Lung (tissue), 12 donors: Measurements from ENCODE around the gene PHIP. TPM values are rescaled to one million over a fixed set of nuclear protein-coding genes. Genes with fewer than 3 reads are reported as not detected.

ENCODE experiments used
- ATAC-seq: fragments of 200-7000 bp; cut with Tn5 transposase; one replicate; pipeline ENCODE4 v1.9.1; 2020; ENCODE audit warnings: moderate number of reproducible peaks; ENCODE audit not compliant: insufficient read depth, low FRiP score
- DNase-seq, 3 donors: peaks; one replicate each; pipeline ENCODE4 v3.0.0-alpha.2; 2013 to 2017
- H3K27ac ChIP-seq, 2 donors: one replicate each; pipeline ENCODE4 v1.5.1; 2013; ENCODE audit warnings: mild to moderate bottlenecking in 2 of 2, moderate library complexity in 2 of 2, control low read depth in 1 of 2, inconsistent platforms in 1 of 2, low read depth in 1 of 2, low read length in 1 of 2
- H3K27me3 ChIP-seq, 3 donors: one replicate each; pipeline ENCODE4 v1.5.1; 2013; ENCODE audit warnings: low read length in 2 of 3; ENCODE audit not compliant: control insufficient read depth in 3 of 3, insufficient read depth in 3 of 3
- H3K36me3 ChIP-seq, 4 donors: one replicate each; pipeline ENCODE4 v1.5.1; 2013; ENCODE audit warnings: low read length in 4 of 4, mild to moderate bottlenecking in 1 of 4, moderate library complexity in 1 of 4; ENCODE audit not compliant: control insufficient read depth in 4 of 4, insufficient read depth in 4 of 4
- H3K4me1 ChIP-seq, 5 donors: one replicate each; pipeline ENCODE4 v1.5.1; 2013; ENCODE audit warnings: low read length in 5 of 5, mild to moderate bottlenecking in 2 of 5, moderate library complexity in 1 of 5; ENCODE audit not compliant: control insufficient read depth in 5 of 5, insufficient read depth in 5 of 5
- H3K4me3 ChIP-seq: one replicate; pipeline ENCODE4 v1.5.1; 2013; ENCODE audit warnings: mild to moderate bottlenecking, control low read depth, moderate library complexity
- H3K9ac ChIP-seq, 2 donors: one replicate each; pipeline ENCODE4 v1.5.1; 2013; ENCODE audit warnings: low read length in 2 of 2, control low read depth in 1 of 2; ENCODE audit not compliant: insufficient read depth in 1 of 2
- H3K9me3 ChIP-seq, 4 donors: one replicate each; pipeline ENCODE4 v1.5.1; 2013; ENCODE audit warnings: low read length in 3 of 4, mild to moderate bottlenecking in 1 of 4, moderate library complexity in 1 of 4; ENCODE audit not compliant: control insufficient read depth in 4 of 4, insufficient read depth in 3 of 4
- WGBS, 2 donors: extraction: QIAGEN DNeasy Blood & Tissue Kit; methylation state at CpG; one replicate each; pipeline ENCODE4 v1.1.7; 2013; 5-methylcytosine and 5-hydroxymethylcytosine counted together
- polyA plus RNA-seq, 2 donors: library from polyadenylated mRNA; stranded (reverse); fragments of 200-250 nt; gene quantifications; one replicate each; pipeline ENCODE4 v1.2.1, GENCODE V29; 2013
- total RNA-seq, 2 donors: library from RNA; depleted of rRNA in 1 of 2; stranded (reverse); fragments of >200 nt in 1 of 2; gene quantifications; one replicate each; pipeline ENCODE4 v1.2.1, GENCODE V29; 2014 to 2021
- TF ChIP-seq, protein P1 (sequence below): IDR thresholded peaks from 2 replicates; pipeline ENCODE4 v1.5.1; 2012; ENCODE audit warnings: mild to moderate bottlenecking; ENCODE audit errors: control extremely low read depth, extremely low read depth
- donor health status: control.
- donor health status: control.
- donor health status: Bipolar disorder and iron deficiency.
- donor health status: healthy.
- donor health status: DM: yes; HTN: yes; CAD: no.

Gene PHIP
- total and polyA plus RNA-seq, 4 donors, result 7.0 to 125 (median 19.1) TPM

DNA sequence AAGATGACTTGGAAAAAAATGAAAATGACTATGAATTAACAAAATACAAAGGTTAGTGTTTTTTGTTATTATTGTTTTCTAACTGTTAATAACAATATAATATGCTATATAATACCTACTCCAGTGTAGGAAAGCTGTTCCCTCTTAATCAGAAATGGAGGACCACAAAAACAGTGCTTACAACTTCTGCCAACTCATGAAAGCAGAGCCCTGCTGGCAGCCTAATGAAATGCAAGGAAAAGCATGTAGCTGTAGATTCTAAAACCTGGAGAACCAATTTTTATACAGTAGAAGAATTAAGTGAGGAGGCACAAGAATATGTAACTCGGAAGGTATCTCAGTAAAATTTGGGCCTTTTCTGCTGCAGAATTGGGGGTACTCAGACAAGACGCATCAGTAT is 29.4 kb downstream of the PHIP start:
- Histone ChIP-seq H3K4me3 (no peak overlapping the region), H3K27me3 (no peaks in the 10 kb centered on the region), H3K9ac (no peak overlapping the region), H3K4me1 (peaks cover 0 to 4% (median 2%) of the 10 kb centered on the region in 5 donors), H3K9me3 (peaks cover 0 to 7% (median 0%) of the 10 kb centered on the region in 4 donors), H3K36me3 (peaks cover 2 to 36% (median 14%) of the 10 kb centered on the region in 4 donors), H3K27ac (no peak overlapping the region)
- WGBS, 2 donors, result 97% methylated on average over 2 of the region's 2 CpGs
- DNase-seq (peak in 1 of 3 donors; percentile 15), ATAC-seq (no peak)
- TF ChIP-seq, protein P1, sequence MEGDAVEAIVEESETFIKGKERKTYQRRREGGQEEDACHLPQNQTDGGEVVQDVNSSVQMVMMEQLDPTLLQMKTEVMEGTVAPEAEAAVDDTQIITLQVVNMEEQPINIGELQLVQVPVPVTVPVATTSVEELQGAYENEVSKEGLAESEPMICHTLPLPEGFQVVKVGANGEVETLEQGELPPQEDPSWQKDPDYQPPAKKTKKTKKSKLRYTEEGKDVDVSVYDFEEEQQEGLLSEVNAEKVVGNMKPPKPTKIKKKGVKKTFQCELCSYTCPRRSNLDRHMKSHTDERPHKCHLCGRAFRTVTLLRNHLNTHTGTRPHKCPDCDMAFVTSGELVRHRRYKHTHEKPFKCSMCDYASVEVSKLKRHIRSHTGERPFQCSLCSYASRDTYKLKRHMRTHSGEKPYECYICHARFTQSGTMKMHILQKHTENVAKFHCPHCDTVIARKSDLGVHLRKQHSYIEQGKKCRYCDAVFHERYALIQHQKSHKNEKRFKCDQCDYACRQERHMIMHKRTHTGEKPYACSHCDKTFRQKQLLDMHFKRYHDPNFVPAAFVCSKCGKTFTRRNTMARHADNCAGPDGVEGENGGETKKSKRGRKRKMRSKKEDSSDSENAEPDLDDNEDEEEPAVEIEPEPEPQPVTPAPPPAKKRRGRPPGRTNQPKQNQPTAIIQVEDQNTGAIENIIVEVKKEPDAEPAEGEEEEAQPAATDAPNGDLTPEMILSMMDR, result no peak

DNA sequence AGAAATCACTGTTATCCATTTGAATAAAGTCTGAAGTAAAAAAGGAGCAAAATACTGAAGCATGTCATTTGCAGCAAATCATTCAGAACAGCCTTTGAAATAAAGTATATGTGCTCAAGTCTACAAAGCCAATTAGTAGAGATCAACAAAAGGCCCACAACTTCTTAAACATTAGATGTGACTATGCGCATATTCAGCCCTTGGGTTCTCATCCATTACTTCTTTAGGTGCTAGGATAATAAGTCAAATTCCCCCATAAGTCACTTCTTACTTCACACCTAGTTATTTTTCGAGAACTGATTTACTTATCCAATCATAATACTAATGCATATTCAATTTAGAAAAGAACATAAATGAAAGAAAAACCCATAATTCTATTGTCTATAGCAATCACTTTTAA is 31.0 kb downstream of the PHIP start:
- WGBS, 2 donors, result 96 to 98% methylated on average over 2 of the region's 2 CpGs
- H3K27ac ChIP-seq, result no peak overlapping the region
- H3K4me1 ChIP-seq, result peaks cover 0 to 4% (median 2%) of the 10 kb centered on the region in 5 donors
- DNase-seq, result no peak
- no peak overlapping the region for H3K9ac ChIP-seq
- H3K9me3 ChIP-seq, result peaks cover 0 to 1% (median 0%) of the 10 kb centered on the region in 4 donors
- TF ChIP-seq, protein P1, result no peak
- no peak overlapping the region for H3K4me3 ChIP-seq
- H3K27me3 ChIP-seq, result no peaks in the 10 kb centered on the region
- H3K36me3 ChIP-seq, result peaks cover 0 to 22% (median 7%) of the 10 kb centered on the region in 4 donors
- ATAC-seq, result no peak

DNA sequence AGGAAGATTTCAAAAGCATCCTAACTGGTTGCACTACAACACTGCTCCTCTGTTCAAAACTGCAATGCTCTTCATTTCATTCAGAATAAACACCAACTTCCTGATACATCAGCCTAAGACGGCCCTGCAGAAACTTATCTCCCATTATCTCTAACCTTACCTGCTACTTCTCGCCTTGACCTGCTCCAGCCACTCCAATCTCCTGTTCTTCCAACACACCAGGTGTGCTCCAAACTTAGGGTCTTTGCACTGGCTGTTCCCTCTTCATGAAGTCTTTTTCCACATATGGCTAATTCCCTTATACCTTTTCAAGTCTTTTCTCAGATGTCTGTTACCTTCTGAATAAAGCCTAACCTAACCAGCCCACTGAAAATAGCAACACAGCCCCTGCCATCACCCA is 32.1 kb downstream of the PHIP start:
- H3K27ac ChIP-seq, result no peak overlapping the region
- peaks cover 2 to 17% (median 6%) of the 10 kb centered on the region in 4 donors for H3K36me3 ChIP-seq
- 65 to 67% methylated on average over 2 of the region's 2 CpGs for WGBS, 2 donors

More for the DNA sequence above, 32.1 kb downstream of the PHIP start:
- Histone ChIP-seq H3K4me1 (peaks cover 0 to 4% (median 2%) of the 10 kb centered on the region in 5 donors), H3K9me3 (no peaks in the 10 kb centered on the region), H3K27me3 (no peaks in the 10 kb centered on the region), H3K4me3 (no peak overlapping the region), H3K9ac (no peak overlapping the region)
- DNase-seq, result no peak
- TF ChIP-seq, protein P1, result no peak
- ATAC-seq, result no peak
